Measurements from ENCODE around the gene DNASE1L1.
"Not testable (repeated sequence)": the region's sequence is repeated elsewhere in the genome, so short reads cannot be mapped to it uniquely, and the experiment has no call there.

DNA sequence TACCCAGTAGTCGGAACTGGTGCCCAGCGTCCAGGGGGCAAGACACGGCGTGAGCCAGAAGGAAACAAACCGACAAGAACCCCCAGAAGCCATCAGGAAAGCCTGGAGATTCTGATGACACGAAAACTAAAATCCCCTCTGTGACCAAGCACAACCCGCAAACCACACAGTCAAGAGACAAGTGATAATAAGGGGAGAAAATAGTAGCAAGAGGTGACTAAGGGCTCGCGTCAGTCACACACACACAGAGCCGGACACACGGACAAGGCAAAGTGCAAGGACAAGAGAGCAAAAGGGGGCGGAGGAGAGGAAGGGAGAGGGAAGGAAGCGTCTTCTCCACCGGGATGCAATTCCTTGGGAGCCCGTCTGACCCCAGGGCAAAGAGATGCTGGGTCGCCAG, 20.4 kb downstream of the DNASE1L1 start:
- TF ChIP-seq CTCF (IDR thresholded peaks at IDR 0.05; ENCODE audit: low read depth, low read length); POLR2A (IDR thresholded peaks at IDR 0.05; ENCODE audit: extremely low read depth, insufficient read length); MAX (IDR thresholded peaks at IDR 0.05; ENCODE audit: low read depth, low read length): not testable (repeated sequence)
